GM21360 (cell line): ENCODE results near the gene RBM27.
"Not testable (repeated sequence)": the region's sequence is repeated elsewhere in the genome, so short reads cannot be mapped to it uniquely, and the experiment has no call there.

Experiments used
- ATAC-seq: cut with Tn5 transposase; IDR thresholded peaks from one replicate; pipeline ENCODE4 v1.9.1; 2021; ENCODE audit warnings: mild to moderate bottlenecking, moderate library complexity; ENCODE audit not compliant: unreplicated experiment

Gene RBM27

DNA sequence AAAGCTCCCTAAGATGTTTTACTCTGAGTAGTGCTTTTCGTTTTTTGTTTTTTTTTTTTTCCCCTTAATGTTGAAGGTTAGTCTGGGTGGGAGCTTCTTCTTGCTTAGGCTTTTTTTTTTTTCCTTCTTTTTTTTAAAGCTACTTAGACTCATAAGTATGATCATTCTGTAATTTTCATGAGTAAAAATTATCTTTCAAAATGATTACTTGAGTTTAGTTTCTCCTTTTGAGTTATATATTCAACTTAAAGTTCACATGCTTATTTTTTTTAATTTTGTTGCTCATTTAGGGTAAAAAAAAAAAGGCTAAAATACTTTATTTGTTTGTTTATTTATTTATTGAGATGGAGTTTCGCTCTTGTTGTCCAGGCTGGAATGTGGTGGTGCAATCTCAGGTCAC, 2.9 kb downstream of the RBM27 start:
- no peak for ATAC-seq

- ATAC-seq, result no peak
These were observed 5.6 kb downstream of the RBM27 start for GRCh38 chr5:146208916-146209522.

GRCh38 chr5:146209714-146210113, 6.3 kb downstream of the RBM27 start:
- no peak for ATAC-seq

- ATAC-seq, result not testable (repeated sequence)
These were observed 7.4 kb downstream of the RBM27 start for GRCh38 chr5:146210810-146211209.

GRCh38 chr5:146213210-146213826, 9.9 kb downstream of the RBM27 start:
- ATAC-seq, result no peak

GRCh38 chr5:146214881-146215280, 11.5 kb downstream of the RBM27 start:
- ATAC-seq, result not testable (repeated sequence)

DNA sequence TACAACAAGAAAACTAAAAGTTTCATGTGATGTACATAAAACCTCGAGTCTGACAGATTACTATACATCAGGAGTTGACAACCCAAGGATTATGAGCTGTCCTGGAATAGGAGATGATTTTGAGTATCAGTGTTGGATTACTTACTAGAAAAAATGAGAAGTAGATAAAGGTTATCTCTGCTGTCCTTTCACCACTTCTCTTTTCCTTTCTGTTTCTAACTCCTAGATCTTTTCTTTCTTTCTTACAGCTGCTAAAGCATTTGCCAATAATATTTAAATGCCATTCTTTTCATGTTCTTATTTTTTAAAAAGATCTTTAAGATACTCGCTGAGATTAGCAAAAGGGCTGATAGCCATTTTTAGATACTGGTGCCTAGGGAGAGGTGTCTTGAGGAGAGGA, 14.8 kb downstream of the RBM27 start:
- no peak for ATAC-seq

- ATAC-seq, result no peak
These were observed 15.8 kb downstream of the RBM27 start for GRCh38 chr5:146219243-146219642.

GRCh38 chr5:146221234-146221633, 17.8 kb downstream of the RBM27 start:
- no peak for ATAC-seq

GRCh38 chr5:146222005-146222404, 18.6 kb downstream of the RBM27 start:
- no peak for ATAC-seq

DNA sequence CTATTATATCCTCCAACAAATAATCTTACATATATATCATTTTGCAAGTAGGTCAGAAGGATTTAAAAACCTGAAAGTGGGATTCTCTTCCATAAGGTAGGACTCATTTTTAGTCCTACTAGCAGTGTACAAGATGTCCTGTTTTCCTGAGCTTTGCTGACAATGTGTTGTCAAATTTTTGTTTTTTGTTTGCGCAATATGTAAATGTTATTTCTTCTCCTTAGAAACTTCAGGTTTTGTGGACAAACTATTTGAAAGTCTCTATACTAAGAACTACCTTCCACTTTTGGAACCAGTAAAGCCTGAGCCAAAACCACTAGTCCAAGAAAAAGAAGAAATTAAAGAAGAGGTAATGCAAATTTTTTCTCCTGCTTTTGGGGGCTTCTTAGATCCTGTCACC, 19.8 kb downstream of the RBM27 start:
- no peak for ATAC-seq

- no peak for ATAC-seq
These were observed 25.8 kb downstream of the RBM27 start for GRCh38 chr5:146229222-146229621.

DNA sequence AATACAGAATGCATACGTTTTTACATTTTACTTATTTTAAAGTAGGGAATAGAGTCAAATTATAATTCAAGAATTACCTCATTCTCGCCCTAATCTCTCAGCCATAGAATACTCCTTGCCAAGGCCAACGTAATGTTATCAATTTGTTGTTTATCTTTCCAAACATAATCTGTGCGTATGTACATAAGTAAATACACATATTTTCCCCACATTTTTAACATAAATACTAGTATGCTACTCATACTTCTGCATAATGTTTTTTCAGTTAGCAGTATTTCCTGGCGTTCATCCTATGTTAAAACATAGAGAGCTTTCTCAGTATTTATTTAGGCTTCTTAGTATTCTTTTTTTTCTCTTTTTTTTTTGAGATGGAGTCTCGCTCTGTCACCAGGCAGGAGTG, 28.8 kb downstream of the RBM27 start:
- no peak for ATAC-seq

- ATAC-seq, result no peak
These were observed 30.0 kb downstream of the RBM27 start for GRCh38 chr5:146233441-146233840.

- ATAC-seq, result no peak
These were observed 35.6 kb downstream of the RBM27 start for GRCh38 chr5:146238973-146239372.

DNA sequence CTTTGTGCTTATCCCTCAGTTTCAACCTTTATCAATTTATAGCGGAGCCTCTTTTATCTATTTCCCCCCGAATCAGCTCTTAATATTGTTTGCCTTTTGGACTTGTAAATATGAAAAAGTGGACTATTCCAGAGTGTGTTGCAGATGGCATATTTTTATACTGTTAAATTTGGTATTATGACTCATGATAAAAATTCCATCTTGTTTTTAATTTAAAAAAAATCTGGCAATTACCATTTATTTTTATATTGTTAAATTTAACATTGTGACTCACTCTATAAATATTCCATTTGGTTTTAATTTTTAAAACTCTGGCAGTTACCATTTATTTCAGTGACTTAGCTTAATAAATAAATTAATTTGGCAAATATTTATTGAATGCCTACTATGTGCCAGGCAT, 37.5 kb downstream of the RBM27 start:
- ATAC-seq, result no peak

- no peak for ATAC-seq
These were observed 39.8 kb downstream of the RBM27 start for GRCh38 chr5:146243247-146243646.

DNA sequence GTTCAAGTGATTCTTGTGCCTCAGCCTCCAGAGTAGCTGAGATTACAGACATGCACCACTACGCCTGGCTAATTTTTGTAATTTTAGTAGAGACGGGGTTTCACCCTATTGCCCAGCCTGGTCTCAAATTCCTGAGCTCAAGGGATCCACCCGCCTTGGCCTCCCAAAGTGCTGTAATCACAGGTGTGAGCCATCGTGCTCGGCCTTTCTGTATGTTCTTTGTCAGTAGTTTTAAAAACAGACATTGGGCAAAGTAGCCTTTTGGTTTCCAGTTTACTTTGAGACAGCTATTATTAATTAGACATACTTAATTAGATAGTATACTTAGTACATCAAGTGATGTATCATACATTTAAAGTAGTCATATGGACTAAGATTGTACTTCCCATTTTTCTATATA, 45.2 kb downstream of the RBM27 start:
- no peak for ATAC-seq

DNA sequence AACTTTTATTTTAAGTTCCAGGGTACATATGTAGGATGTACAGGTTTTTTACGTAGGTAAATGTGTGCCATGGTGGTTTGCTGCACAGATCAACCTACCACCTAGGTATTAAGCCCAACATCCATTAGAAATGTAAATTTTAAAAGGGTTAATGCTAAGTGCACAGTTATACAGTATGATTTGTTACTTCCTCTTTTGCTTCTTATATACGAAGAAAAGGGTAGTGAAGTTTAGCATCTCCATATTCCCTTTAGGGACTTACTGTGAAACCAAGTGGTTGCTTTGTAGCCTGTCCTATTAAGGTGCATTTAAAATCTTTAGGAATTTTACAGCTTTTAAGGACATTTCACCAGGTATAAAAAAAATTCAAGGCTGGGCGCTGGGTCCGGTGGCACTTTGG, 46.4 kb downstream of the RBM27 start:
- peak; percentile 51 for ATAC-seq
